OCI-LY7 (cell line): ENCODE data around the gene ROCK2. TPM values are rescaled to one million over a fixed set of nuclear protein-coding genes. Genes with fewer than 3 reads are reported as not detected.

Experiments
- BruUV-seq: library from RNA; stranded (reverse); fragments of 400-500 nt; replicated peaks from 2 replicates; lab custom pipeline; 2021; lab: Mats Ljungman, UMichigan
- CTCF ChIA-PET: fragments of 300-600 bp; sonication (Branson Sonifier 250); formaldehyde crosslinking; loops from one replicate; lab custom pipeline; 2022; ENCODE audit warnings: antibody characterized with exemption; ENCODE audit not compliant: unreplicated experiment; lab: Charles Lee
- POLR2A ChIA-PET: fragments of 300-600 bp; sonication (Branson Sonifier 250); formaldehyde crosslinking; loops from one replicate; lab custom pipeline; 2022; ENCODE audit warnings: antibody characterized with exemption; lab: Charles Lee
- DNase-seq: peaks from one replicate; pipeline ENCODE4 v3.0.0-alpha.2; 2015; ENCODE audit warnings: low spot score
- H2AFZ ChIP-seq: fragments of 200-600 bp; sonication (generic), shearing (Covaris generic); 2 replicates; pipeline ENCODE4 v1.6.1; 2014; ENCODE audit warnings: mild to moderate bottlenecking, antibody characterized with exemption, low read length, moderate library complexity
- H3K27ac ChIP-seq: fragments of 200-600 bp; sonication (generic); 2 replicates; pipeline ENCODE4 v1.5.1; 2014; ENCODE audit warnings: mixed run types, low read depth, mild to moderate bottlenecking, moderate library complexity, low read length, inconsistent platforms; ENCODE audit not compliant: poor library complexity, severe bottlenecking
- H3K36me3 ChIP-seq: fragments of 200-600 bp; sonication (generic); 2 replicates; pipeline ENCODE4 v1.6.1; 2014; ENCODE audit warnings: mild to moderate bottlenecking, antibody characterized with exemption, low read length, moderate library complexity, mixed read lengths; ENCODE audit not compliant: insufficient read depth
- H3K4me1 ChIP-seq: fragments of 200-600 bp; sonication (generic); 2 replicates; pipeline ENCODE4 v1.5.1; 2014; ENCODE audit warnings: mild to moderate bottlenecking, low read length; ENCODE audit not compliant: insufficient read depth, poor library complexity, severe bottlenecking
- H3K4me2 ChIP-seq: fragments of 200-600 bp; sonication (generic); 2 replicates; pipeline ENCODE4 v1.6.1; 2014; ENCODE audit warnings: mild to moderate bottlenecking, low read length
- H3K4me3 ChIP-seq: fragments of 200-600 bp; sonication (generic); 2 replicates; pipeline ENCODE4 v1.5.1; 2014; ENCODE audit warnings: mild to moderate bottlenecking, low read depth, low read length; ENCODE audit not compliant: poor library complexity, severe bottlenecking
- H3K79me2 ChIP-seq: fragments of 200-600 bp; sonication (generic); 2 replicates; pipeline ENCODE4 v1.6.1; 2016; ENCODE audit warnings: low read depth, mild to moderate bottlenecking, low read length, moderate library complexity, mixed read lengths; ENCODE audit not compliant: insufficient read depth
- H3K9me2 ChIP-seq: fragments of 200-600 bp; sonication (generic); 2 replicates; pipeline ENCODE4 v1.6.1; 2016; ENCODE audit warnings: mild to moderate bottlenecking, low read length, mixed read lengths; ENCODE audit not compliant: insufficient read depth
- H3K9me3 ChIP-seq: fragments of 200-600 bp; sonication (generic); 2 replicates; pipeline ENCODE4 v1.6.1; 2014; ENCODE audit warnings: mild to moderate bottlenecking, mixed run types, low read length, mixed read lengths
- H4K20me1 ChIP-seq: fragments of 200-600 bp; sonication (generic); 2 replicates; pipeline ENCODE4 v1.6.1; 2014; ENCODE audit warnings: mild to moderate bottlenecking, antibody characterized with exemption, low read length, moderate library complexity, mixed read lengths; ENCODE audit not compliant: insufficient read depth
- EZH2phosphoT487 ChIP-seq: fragments of 200-600 bp; sonication (generic); IDR thresholded peaks from 2 replicates; pipeline ENCODE4 v1.6.1; 2018; ENCODE audit warnings: low read depth, borderline replicate concordance, mild to moderate bottlenecking, mixed run types, antibody characterized with exemption, low read length, moderate library complexity, mixed read lengths
- intact Hi-C: fragments of 100-400 bp; cut with micrococcal nuclease; formaldehyde crosslinking; loops from one replicate; pipeline ENCODE4 v1.10.0; 2022; ENCODE audit not compliant: unreplicated experiment
- total RNA-seq, 2 experiments: library from RNA; depleted of rRNA in 1 of 2; stranded (reverse); fragments of >200 nt in 1 of 2; shearing (Covaris generic) in 1 of 2; gene quantifications; 2 replicates each; pipeline ENCODE4 v1.2.3, GENCODE V29; 2014 to 2022
- TF ChIP-seq, protein P1 (sequence below): fragments of 200-600 bp; sonication (generic); conservative IDR thresholded peaks from 2 replicates; pipeline ENCODE4 v1.5.1; 2014; ENCODE audit warnings: mild to moderate bottlenecking, antibody characterized with exemption, low read length, moderate library complexity, mixed read lengths

The ROCK2 gene
- total RNA-seq, 2 experiments from 2014 or later = 12.4 to 21.0 TPM

GRCh38 chr2:11214770-11215169 is 129.7 kb downstream of the ROCK2 start:
- peaks cover 63% of the 10 kb centered on the region for H3K36me3 ChIP-seq
- no peaks in the 10 kb centered on the region for H3K9me3 ChIP-seq
- POLR2A ChIA-PET = interaction anchor here (1.4 kb wide), 1 partner anchor 14 kb away, joined by 3 read pairs; no protein-coding TSS in a partner anchor
- no peak overlapping the region for H3K4me3 ChIP-seq
- TF ChIP-seq, protein P1, sequence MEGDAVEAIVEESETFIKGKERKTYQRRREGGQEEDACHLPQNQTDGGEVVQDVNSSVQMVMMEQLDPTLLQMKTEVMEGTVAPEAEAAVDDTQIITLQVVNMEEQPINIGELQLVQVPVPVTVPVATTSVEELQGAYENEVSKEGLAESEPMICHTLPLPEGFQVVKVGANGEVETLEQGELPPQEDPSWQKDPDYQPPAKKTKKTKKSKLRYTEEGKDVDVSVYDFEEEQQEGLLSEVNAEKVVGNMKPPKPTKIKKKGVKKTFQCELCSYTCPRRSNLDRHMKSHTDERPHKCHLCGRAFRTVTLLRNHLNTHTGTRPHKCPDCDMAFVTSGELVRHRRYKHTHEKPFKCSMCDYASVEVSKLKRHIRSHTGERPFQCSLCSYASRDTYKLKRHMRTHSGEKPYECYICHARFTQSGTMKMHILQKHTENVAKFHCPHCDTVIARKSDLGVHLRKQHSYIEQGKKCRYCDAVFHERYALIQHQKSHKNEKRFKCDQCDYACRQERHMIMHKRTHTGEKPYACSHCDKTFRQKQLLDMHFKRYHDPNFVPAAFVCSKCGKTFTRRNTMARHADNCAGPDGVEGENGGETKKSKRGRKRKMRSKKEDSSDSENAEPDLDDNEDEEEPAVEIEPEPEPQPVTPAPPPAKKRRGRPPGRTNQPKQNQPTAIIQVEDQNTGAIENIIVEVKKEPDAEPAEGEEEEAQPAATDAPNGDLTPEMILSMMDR = no peak
- TF ChIP-seq EZH2phosphoT487 = no peak
- CTCF ChIA-PET = no interaction called here
- no peak for DNase-seq
- BruUV-seq = no TSS peak
- no peaks in the 10 kb centered on the region for H3K79me2 ChIP-seq
- H3K9me2 ChIP-seq = no peaks in the 10 kb centered on the region
- H3K4me2 ChIP-seq = no peak overlapping the region
- H2AFZ ChIP-seq = no peak overlapping the region
- H3K4me1 ChIP-seq = no peaks in the 10 kb centered on the region
- H3K27ac ChIP-seq = no peak overlapping the region
- intact Hi-C loops = no loop called here
- H4K20me1 ChIP-seq = 0 out of 2 replicates have a peak, but pooled peaks cover 2% of the 10 kb centered on the region

DNA sequence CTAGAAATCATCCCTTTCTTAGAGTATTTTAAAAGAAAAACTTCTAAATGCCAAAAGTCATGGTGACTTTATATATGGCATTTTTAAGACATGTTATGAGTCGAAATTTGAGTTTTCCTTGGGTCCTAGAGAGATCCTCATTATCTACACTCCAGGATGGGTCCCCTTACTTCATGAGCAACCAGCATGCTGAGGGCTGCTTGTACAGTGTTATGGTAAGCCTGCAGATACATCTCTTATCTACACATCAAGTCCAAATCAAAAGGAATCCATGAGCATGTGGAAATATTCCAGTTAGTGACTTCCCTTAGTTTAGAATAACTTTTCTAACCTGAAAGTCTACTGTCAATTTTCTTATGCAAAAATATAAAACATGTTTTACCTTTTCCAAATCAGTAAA is 130.5 kb downstream of the ROCK2 start:
- CTCF ChIA-PET = no interaction called here
- TF ChIP-seq EZH2phosphoT487 = no peak
- TF ChIP-seq, protein P1 = no peak
- no peak for DNase-seq
- H3K36me3 ChIP-seq = peaks cover 62% of the 10 kb centered on the region
- no peak overlapping the region for H3K4me3 ChIP-seq
- H3K9me2 ChIP-seq = no peaks in the 10 kb centered on the region
- intact Hi-C loops = no loop called here
- H3K27ac ChIP-seq = no peak overlapping the region
- H4K20me1 ChIP-seq = 0 out of 2 replicates have a peak, but pooled peaks cover 2% of the 10 kb centered on the region
- POLR2A ChIA-PET = no interaction called here
- BruUV-seq = no TSS peak
- no peak overlapping the region for H2AFZ ChIP-seq
- H3K9me3 ChIP-seq = no peaks in the 10 kb centered on the region
- H3K4me1 ChIP-seq = no peaks in the 10 kb centered on the region
- H3K4me2 ChIP-seq = no peak overlapping the region
- H3K79me2 ChIP-seq = no peaks in the 10 kb centered on the region

DNA sequence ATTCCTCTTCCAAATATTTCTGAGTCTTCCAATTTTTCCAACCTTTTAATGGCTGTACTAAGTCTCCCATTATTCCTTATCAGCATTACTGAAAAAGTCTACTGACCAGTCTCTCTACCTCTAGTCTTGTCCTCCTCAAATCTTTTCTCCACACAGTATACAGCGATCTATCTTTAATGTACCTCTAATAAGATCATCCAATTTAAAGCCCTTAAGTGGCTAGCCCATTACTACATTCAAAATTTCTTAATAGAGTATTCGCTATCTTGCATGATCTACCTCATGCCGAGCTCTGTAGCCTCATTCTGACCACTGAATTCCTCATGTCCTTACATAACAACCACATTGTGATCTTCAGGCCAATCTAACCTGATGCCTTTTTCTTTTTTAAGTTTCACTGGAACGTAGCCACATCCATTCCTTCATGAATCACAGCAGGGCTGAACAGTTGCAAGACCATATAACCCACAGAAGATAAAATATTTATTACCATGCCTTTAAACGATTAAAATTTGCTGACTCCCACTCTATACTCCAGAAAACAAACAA is 131.3 kb downstream of the ROCK2 start:
- no peaks in the 10 kb centered on the region for H3K9me2 ChIP-seq
- H3K36me3 ChIP-seq = peaks cover 57% of the 10 kb centered on the region
- 0 out of 2 replicates have a peak, but pooled peaks cover 2% of the 10 kb centered on the region for H4K20me1 ChIP-seq
- no peak overlapping the region for H3K4me2 ChIP-seq
- DNase-seq = no peak
- no peak overlapping the region for H2AFZ ChIP-seq
- ChIA-PET CTCF (interaction anchor here (0.5 to 1.2 kb wide), 3 partner anchors 8 to 211 kb away, joined by 3 to 7 read pairs (median 3); a partner anchor contains a TSS), POLR2A (interaction anchor here (0.6 kb wide), 1 partner anchor 457 kb away, joined by 3 read pairs; no protein-coding TSS in a partner anchor)
- TF ChIP-seq EZH2phosphoT487 = no peak
- TF ChIP-seq, protein P1 = no peak
- no peak overlapping the region for H3K4me3 ChIP-seq
- intact Hi-C loops = no loop called here
- no peaks in the 10 kb centered on the region for H3K4me1 ChIP-seq
- no peak overlapping the region for H3K27ac ChIP-seq
- H3K9me3 ChIP-seq = no peaks in the 10 kb centered on the region
- H3K79me2 ChIP-seq = no peaks in the 10 kb centered on the region
- no TSS peak for BruUV-seq
